HS-27A (cell line): ENCODE results near the gene HS3ST4.

Source experiments
- DNase-seq: peaks from one replicate; pipeline ENCODE4 v3.0.0-alpha.2; 2012; ENCODE audit warnings: low read depth, missing footprints

The HS3ST4 gene

DNA sequence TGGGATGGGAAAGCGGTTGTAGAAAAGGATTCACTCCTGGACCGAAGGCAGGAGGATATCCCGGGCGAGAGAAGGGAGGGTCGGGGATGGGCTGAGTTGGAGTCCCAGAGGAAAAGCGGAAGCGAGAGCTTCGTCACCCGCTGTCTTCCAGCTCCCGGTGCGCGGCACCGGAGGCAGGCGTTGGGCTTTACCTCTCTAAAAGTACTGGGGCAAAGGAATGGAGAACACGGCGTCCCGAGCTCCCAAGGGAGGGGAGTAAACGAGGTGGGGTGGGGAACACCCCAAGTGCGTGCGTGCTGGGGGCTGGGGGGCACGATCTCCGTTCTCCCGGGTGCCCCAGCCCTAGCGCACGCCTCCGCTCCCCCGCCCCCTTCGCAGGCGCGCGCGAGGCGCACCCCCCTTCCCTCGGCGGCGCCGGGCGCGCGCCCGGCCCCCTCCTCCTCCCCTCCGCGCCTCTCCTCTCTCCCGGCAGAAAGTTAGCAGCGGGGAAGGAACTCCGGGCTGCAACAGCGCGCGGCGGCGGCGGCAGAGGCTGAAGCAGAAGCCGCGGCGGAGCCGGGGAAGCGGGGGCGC is at the start of gene HS3ST4:
Gene HS3ST4, plus strand, starts transcription at position 441 of the 573 bp plus-strand sequence.
- no peak for DNase-seq

DNA sequence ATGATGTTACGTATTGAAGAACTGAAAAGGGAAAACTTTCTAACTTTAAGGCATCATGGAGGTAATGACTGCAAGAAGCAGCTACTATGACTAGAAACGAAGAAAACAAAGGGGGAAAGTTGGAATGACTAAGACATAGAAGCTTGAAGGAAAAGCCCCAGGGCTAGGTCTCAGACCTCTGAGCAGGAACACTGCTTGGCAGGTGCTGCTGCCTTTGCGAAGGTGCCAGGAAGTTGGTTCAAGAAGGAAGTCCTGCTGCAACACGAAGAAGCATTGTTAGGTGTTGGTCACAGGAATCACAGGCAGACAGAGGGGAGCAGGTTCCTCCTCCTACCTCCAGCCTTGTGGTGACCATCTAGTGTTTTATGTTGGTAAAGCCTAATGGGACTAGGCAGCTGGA is 48.1 kb upstream of the HS3ST4 start:
- no peak for DNase-seq

DNA sequence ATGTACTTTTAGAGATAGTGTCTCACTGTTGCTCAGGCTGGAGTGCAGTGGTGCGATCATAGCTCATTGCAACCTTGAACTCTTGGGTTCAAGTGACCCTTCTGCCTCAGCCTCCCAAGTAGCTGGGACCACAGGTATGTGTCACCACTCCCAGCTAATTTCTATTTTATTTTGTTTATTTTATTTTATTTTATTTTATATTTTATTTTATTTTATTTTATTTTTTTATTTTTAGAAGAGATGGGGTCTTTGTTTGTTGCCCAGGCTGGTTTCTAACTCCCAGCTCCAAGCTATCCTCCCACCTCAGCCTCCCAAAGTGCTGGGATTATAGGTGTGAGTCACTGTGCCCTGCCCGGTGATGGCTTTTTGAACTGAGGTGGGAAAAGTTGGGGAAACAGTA is 35.1 kb upstream of the HS3ST4 start:
- DNase-seq = no peak

DNA sequence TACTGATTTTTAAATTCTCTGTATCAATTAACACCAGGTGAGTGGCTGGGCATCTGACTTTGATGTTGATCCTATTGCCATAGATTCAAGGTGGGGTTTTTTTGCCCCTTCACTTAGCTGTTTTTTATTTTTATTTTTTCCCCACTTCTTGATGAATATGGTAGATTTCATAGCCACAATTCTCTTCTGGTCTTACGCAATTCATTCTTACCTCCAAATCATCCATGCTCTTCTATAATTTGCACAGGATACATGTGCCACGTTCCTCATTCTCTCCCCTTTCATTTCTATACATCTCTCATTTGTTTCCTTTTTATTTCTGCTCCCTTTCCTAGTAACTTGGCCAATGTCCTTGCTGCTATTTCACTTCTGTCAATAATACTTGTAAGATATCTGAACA is 14.9 kb upstream of the HS3ST4 start:
- no peak for DNase-seq

DNA sequence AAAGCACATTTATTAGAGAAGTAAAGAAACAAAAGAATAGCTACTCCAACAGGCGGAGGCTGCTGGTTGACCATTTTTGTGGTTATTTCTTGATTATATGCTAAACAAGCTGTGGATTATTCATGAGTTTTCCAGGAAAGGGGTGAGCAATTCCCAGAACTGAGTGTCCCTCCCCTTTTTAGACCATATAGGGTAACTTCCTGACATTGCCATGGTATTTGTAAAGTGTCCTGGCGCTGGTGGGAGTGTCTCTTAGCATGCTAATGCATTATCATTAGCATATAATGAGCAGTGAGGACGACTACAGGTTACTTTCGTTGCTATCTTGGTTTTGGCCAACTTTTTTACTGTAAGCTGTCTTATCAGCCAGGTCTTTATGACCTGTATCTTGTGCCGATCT is 12.2 kb upstream of the HS3ST4 start:
- DNase-seq = no peak

- DNase-seq = no peak
These were observed 2.5 kb upstream of the HS3ST4 start for GRCh38 chr16:25689137-25689836.

GRCh38 chr16:25690552-25691143 is 1.1 kb upstream of the HS3ST4 start:
- no peak for DNase-seq

GRCh38 chr16:25692351-25692741 is 587 bp downstream of the HS3ST4 start:
- no peak for DNase-seq

DNA sequence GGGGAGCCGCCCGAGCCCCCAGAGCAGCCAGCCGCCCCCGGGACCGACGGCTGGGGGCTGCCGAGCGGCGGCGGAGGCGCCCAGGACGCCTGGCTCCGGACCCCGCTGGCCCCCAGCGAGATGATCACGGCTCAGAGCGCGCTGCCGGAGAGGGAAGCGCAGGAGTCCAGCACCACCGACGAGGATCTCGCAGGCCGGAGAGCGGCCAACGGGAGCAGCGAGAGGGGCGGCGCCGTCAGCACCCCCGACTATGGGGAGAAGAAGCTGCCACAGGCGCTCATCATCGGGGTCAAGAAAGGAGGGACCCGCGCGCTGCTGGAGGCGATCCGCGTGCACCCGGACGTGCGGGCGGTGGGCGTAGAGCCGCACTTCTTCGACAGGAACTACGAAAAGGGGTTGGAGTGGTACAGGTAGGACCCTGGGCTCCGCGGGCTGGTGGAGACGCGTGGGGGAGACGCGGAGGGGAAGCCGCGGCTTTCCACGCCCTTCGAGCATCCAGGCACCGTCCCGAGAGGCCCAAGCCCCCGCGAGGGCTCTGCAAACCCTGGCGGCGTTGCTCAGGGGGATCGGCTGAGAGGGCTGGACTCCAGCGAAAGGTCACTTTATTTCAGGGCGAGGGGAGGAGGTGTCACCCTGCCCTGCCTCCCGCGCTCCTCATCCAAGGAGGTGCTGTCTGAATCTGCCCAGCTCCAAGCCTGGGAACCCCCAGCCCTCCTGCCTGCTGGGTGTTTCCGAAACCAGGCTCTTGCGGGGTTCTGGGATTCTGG is 1.2 kb downstream of the HS3ST4 start:
- DNase-seq = no peak

DNA sequence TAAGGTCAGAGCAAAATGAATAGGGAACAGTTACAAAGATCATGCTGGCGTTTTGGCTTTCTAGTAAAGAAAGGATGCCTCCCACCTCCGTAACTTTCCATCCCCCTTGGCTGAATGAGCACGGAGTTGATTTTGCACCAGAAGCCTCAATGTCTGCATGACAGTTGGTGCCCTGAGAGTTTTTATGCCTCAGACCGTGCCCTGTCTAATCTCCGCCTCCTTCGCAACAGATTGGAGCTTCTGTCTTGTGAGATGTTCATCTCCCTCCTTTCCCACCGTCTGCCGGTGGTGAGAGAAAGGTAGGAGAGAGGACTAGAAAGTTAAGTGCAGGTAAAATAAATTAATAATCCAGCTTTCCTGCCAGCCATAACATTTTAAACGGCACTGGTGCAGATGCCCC is 1.9 kb downstream of the HS3ST4 start:
- no peak for DNase-seq

DNA sequence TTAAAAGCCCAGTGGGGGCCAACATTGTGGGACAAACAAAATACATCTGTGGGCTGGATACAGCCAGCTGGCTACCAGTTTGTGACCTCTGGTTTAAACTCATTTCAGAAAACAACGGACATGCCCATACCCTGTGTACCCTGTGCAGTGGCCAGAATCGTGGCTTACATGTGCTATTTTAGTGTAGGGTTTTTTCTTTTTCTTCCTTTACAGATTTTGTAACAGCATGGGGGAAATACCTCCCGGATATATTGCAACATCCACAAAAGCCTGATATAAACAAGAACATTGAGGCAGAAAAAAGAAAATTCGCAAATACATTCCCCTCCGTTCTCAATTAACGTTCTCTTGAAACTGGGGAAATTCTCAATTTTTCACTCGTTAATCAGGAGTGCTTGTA is 7.3 kb downstream of the HS3ST4 start:
- no peak for DNase-seq

DNA sequence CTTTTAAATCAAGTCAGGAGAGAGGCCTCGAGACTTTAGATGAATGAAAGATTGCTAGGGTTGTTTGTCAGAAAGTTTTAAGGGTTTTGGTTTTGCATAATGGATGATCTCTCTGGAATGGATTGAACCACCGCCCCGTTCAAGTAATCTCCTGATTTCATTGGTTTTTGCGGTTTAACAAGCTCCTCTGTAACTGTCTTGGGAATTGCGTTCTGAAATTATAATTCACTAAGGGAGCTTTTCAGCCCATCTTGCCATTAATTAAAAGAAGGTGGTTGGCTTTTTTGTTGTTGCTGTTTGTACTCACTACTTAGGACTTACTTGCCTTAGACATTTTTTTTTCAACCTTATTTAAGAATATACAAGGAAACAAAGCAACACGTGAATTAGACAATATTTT is 8.8 kb downstream of the HS3ST4 start:
- DNase-seq = no peak

DNA sequence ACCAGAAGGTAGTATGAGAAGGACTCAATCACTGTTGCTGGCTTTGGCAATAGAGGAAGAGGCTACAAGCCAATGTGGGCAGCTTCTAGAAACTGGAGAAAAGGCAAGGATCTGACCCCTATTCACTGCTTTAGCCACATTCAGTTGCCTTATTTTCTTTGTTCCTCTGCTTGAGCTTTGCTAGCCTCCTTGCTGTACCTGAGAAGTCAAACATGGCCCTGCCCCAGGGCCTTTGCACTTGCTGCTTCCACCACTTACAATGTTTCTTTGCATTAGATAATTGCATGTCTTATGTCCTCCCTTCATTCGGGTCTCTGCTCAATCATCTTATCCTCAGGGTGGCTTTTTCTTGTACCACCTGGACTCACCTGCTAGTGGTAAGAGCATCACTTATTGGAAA is 15.8 kb downstream of the HS3ST4 start:
- no peak for DNase-seq

- no peak for DNase-seq
These were observed 16.3 kb downstream of the HS3ST4 start for GRCh38 chr16:25707982-25708583.

GRCh38 chr16:25709213-25709612 is 17.5 kb downstream of the HS3ST4 start:
- no peak for DNase-seq

- DNase-seq = no peak
These were observed 22.2 kb downstream of the HS3ST4 start for GRCh38 chr16:25713785-25714570.

DNA sequence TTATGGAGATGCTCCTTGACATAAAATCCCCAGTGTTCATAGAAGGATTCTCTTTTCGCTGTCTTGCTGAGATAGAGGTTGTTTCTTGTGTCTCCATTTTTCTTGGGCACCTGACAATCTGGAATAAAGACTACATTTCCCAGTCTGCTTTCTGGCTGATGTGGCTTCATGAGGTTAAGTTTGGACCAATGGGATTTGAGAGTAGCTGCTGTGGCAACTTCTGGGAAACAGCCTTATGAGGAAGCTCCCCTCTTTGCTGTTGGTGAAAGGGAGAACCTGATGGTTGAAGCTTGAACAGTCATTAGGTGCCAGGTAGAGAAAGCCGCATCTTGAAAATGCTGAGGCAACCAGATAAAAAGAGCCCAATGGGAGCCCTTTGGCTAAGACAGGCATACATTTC is 24.4 kb downstream of the HS3ST4 start:
- DNase-seq = no peak

GRCh38 chr16:25721439-25721838 is 29.7 kb downstream of the HS3ST4 start:
- no peak for DNase-seq

DNA sequence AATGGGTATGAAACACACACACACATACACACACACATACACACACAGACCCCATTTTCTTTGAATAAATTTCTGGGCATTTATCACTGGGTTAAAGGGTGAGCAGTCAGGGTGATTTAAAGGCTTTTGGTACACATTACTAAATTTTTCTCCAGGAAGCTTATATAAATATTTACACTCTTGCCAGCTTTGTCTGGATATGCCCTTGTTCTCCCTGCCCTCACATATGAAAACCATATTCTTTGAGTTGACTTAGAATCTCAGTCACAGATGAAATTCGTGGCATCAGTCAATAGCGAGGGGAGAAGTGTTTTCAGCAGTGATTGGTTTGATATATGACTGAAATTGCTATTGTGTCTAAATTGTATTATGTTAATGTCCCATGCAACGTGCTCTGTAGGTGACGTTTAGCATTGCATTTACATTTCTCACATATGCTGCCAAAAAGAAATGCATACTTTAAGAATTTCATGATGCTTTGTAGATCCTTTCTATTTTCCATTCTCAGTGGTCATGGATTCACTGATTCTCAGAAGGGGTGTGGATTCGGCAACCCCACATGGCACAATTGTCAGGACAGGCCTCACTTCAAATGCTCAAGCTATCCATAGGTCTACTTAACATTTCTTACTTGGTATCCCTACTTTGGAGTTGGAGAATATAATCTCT is 34.8 kb downstream of the HS3ST4 start:
- DNase-seq = no peak

- no peak for DNase-seq
These were observed 37.6 kb downstream of the HS3ST4 start for GRCh38 chr16:25729188-25729915.

GRCh38 chr16:25730396-25730795 is 38.6 kb downstream of the HS3ST4 start:
- DNase-seq = no peak
